Activated CD8-positive, alpha-beta memory T cell treated with anti-CD3 and anti-CD28 coated beads, Interleukin-2, amount 50 U/mL, for 4 hours (primary cell): Measurements from ENCODE around the gene TGFB1I1.

Source experiments
- DNase-seq: peaks from one replicate; pipeline ENCODE4 v3.0.0-alpha.2; 2020

TGFB1I1 gene

DNA sequence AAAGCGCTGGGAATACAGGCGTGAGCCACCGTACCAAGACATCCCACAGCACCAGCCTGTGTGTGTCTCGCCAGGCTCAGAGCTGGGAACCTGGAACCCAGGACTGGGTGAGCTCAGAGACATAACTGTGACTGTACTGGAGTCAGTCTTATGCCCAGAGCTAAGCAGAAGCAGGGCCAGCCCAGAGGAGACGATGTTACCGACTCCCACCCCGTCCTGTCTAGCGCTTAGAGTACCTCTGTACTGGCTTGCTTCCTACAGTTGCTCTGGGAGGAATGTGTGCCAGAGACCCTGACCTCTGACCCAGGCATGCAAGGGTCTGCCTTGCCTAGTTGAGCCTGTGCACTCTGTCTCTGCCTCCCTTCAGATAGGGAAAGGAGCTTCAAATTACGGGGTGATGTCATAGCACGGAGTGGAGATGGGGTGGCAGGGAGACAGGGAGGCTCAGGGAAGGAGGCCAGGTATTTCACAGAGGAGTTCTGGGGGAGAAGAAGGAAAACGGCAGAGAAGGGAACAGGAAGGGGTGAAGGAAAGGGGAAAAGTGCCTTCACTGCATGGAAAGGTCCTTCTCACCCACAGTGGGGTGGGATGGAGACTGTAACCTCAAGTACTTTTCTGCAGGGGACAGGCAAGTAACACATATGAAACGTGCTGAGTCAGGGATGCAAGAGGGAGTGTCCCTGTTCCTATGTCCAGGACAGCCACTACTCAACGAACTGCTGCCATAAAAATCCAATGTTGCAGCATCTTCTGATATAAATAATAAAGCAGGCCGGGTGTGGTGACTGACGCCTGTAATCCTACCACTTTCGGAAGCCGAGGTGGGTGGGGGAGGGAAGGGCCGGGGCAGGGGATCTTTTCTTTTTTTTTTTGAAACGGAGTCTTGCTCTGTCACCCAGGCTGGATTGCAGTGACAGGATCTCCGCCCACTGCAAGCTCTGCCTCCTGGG is 18.4 kb upstream of the TGFB1I1 start:
- DNase-seq: no peak

DNA sequence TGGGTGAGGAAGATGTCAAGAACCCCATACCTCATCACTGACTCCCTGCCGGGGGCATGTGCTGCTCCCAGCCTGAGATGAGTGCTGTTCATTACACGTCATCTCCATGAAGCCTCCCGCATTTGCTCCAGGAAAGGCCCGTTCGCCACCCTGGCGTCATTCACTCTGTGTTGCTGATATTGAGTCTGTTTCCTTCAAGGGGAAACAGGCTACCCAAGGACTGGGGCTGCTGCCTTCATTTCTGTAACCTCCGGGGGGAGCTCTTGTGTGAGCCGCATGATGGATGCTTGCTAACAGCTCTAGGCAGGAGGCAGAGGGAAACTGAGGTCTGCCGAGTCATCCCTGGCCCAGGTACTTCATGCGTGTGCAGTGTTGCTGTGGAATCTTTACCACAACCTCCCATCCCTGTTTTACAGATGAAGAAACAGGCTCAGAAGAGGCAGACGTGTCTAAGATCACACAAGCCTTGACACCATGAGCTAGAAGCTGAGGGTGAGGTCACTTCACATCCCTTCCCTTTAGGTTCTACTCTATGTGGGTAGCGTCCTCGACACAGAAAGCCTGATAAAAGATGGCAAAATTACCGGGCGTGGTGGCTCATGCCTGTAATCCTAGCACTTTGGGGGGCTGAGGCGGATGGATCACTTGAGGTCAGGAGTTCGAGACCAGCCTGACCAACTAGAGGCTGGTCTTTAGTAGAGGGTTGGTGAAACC is 16.2 kb upstream of the TGFB1I1 start:
- DNase-seq: no peak

- DNase-seq: no peak
Observed at GRCh38 chr16:31456988-31457360, 15.0 kb upstream of the TGFB1I1 start.

- DNase-seq: peak; percentile 51
Observed at GRCh38 chr16:31458073-31458843, 13.7 kb upstream of the TGFB1I1 start.

GRCh38 chr16:31458844-31459686 is 12.9 kb upstream of the TGFB1I1 start, which contains the start of gene ARMC5:
Gene ARMC5 (plus strand): TSS chr16:31459501. CDS start chr16:31459525, 24 bp downstream.
- DNase-seq: peak; percentile 96

- peak; percentile 100 for DNase-seq
Observed at GRCh38 chr16:31459687-31460581, 12.0 kb upstream of the TGFB1I1 start.

- no peak for DNase-seq
Observed at GRCh38 chr16:31460582-31461002, 11.4 kb upstream of the TGFB1I1 start.

DNA sequence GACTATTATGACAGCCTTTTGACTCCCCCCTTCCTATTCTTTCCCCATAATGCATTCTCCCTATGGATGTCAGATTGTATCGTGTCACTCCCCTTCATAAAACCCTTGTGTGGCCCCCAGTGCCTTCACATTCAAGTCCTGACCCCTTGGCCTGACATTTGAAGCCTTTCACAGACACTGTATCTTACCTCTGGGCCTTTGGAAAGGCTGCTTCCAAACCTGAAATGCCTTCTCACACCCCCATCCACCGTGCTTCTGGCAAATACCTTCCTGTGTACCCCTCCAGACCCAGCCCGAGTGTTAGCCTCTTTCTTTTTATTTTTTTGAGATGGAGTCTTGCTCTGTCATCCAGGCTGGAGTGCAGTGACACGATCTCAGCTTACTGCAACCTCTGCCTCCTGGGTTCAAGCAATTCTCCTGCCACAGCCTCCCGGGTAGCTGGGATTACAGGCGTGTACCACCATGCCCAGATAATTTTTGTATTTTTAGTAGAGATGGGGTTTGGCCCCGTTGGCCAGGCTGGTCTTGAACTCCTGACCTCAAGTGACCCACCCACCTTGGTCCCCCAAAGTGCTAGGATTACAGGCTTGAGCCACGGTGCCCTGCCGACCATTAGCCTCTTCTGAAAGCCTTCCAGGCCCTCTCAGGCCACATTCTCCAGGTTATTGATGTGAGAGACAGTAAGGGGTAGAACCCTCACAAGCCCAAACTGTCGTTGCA is 10.6 kb upstream of the TGFB1I1 start:
- DNase-seq: no peak

GRCh38 chr16:31461921-31462804 is 9.8 kb upstream of the TGFB1I1 start:
- DNase-seq: no peak

GRCh38 chr16:31464348-31464769 is 7.6 kb upstream of the TGFB1I1 start:
- no peak for DNase-seq

- no peak for DNase-seq
Observed at GRCh38 chr16:31464781-31465260, 7.1 kb upstream of the TGFB1I1 start.

GRCh38 chr16:31465788-31466370 is 6.1 kb upstream of the TGFB1I1 start:
- no peak for DNase-seq

DNA sequence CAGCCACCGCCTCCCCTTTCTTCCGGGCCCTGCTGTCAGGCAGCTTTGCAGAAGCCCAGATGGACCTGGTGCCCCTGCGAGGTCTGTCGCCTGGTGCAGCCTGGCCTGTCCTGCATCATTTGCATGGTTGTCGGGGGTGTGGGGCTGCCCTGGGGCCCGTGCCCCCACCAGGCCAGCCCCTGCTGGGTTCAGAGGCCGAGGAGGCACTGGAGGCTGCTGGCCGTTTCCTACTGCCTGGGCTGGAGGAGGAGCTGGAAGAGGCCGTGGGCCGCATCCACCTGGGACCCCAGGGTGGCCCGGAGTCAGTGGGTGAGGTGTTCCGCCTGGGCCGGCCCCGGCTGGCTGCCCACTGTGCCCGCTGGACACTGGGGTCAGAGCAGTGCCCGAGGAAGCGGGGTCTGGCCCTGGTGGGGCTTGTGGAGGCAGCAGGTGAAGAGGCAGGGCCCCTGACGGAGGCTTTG is 5.5 kb upstream of the TGFB1I1 start:
- DNase-seq: no peak

- no peak for DNase-seq
Observed at GRCh38 chr16:31467151-31467773, 4.7 kb upstream of the TGFB1I1 start.

GRCh38 chr16:31467858-31468257 is 4.1 kb upstream of the TGFB1I1 start:
- DNase-seq: no peak

DNA sequence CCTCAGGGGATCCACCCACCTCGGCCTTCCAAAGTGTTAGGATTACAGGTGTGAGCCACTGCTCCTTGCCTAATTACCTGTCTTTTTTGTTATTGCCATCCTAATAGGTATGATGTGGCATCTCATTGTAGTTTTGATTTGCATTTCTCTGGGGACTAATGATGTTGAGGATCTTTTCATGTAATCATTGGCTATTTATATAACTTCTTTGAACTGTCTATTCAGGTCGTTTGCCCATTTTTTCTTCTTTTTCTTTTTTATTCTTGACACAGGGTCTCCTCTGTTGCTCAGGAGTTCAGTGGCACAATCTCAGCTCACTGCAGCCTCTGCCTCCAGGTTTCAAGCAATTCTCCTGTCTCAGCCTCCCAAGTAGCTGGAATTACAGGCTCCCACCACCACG is 1.3 kb upstream of the TGFB1I1 start:
- no peak for DNase-seq

DNA sequence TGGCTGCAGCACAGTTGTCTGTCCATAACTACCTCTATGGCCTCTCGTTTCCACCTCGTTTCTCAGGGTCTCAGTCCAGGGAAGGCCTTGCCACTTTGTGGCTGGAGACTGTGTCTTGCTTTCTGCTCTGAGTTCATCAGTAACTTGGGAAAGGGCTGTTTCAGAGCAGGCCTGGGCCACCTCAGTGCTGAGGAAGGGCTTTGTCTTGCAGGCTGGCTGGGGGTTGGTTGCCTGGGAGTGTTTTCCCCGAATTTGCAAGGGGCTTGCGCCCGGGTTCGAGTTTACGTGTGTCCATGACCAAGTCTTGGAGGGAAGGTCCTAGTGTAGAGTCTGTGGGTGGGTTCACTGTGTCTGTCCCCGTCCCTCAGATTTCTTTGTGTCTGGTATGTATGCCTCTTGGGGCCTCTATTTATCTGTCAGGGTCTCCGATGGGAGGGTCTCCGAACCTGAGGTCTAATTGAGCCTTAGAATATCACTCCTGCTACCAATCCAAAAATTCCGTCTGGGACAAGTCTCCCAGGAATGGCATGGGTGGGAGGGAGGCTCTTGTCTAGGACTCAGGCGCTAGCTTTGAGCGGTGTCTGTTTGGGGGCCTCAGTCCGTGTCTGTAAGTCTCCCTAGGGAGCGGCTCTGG is 594 bp upstream of the TGFB1I1 start:
- no peak for DNase-seq
